HCT116 (cell line): ENCODE measurements around the gene ACP2.

Experiments
- CBX3 ChIP-seq: IDR thresholded peaks from 2 replicates; pipeline ENCODE4 v1.6.1; 2012; ENCODE audit warnings: low read depth
- EGR1 ChIP-seq: IDR thresholded peaks from 2 replicates; pipeline ENCODE4 v1.6.1; 2012; ENCODE audit warnings: low read depth
- JUND ChIP-seq: IDR thresholded peaks from 2 replicates; pipeline ENCODE4 v1.6.1; 2012
- POLR2A ChIP-seq: IDR thresholded peaks from 2 replicates; pipeline ENCODE4 v1.7.0; 2011; ENCODE audit warnings: borderline replicate concordance; ENCODE audit not compliant: insufficient read depth, insufficient read length; ENCODE audit errors: extremely low read depth
- POLR2AphosphoS5 ChIP-seq: IDR thresholded peaks from 2 replicates; pipeline ENCODE4 v1.6.1; 2011; ENCODE audit warnings: mild to moderate bottlenecking, low read depth, low read length, moderate library complexity
- RAD21 ChIP-seq: IDR thresholded peaks from 2 replicates; pipeline ENCODE4 v1.6.1; 2012; ENCODE audit warnings: low read depth, mild to moderate bottlenecking
- SIN3A ChIP-seq: IDR thresholded peaks from 2 replicates; pipeline ENCODE4 v1.6.1; 2012; ENCODE audit warnings: low read depth
- TF ChIP-seq, protein P1 (sequence below), 3 experiments: fragments of 200-600 bp in 1 of 3; sonication (generic) in 1 of 3; IDR thresholded peaks in 2 of 3; conservative IDR thresholded peaks in 1 of 3; 2 replicates each; pipeline ENCODE4 v1.5.1; 2012 to 2017; ENCODE audit warnings: low read depth in 2 of 3, low read length in 2 of 3, antibody characterized with exemption in 1 of 3, borderline replicate concordance in 1 of 3, control low read depth in 1 of 3, mild to moderate bottlenecking in 1 of 3, mixed read lengths in 1 of 3, mixed run types in 1 of 3, moderate library complexity in 1 of 3; ENCODE audit not compliant: insufficient read depth in 1 of 3
- TF ChIP-seq, protein P2 (sequence below): IDR thresholded peaks from 2 replicates; pipeline ENCODE4 v1.6.1; 2012; ENCODE audit warnings: low read depth

DNA sequence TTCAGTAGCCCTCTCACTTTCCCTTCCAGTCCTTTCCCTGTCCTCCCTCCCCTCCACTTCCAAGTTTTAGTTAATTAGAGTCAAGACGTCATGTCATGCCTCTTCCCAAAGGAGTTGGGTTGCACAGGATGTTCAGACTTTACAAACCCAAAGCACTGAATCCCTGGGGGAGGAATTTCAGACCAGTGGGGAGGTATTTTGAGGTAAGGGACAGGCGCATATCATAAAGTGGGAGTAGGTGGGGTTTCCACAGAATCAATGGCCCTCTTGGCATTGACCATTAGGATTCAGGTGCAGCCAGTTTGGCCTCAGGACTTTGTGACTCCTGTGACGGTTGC lies 733 bp upstream of the ACP2 start:
- TF ChIP-seq, protein P1, sequence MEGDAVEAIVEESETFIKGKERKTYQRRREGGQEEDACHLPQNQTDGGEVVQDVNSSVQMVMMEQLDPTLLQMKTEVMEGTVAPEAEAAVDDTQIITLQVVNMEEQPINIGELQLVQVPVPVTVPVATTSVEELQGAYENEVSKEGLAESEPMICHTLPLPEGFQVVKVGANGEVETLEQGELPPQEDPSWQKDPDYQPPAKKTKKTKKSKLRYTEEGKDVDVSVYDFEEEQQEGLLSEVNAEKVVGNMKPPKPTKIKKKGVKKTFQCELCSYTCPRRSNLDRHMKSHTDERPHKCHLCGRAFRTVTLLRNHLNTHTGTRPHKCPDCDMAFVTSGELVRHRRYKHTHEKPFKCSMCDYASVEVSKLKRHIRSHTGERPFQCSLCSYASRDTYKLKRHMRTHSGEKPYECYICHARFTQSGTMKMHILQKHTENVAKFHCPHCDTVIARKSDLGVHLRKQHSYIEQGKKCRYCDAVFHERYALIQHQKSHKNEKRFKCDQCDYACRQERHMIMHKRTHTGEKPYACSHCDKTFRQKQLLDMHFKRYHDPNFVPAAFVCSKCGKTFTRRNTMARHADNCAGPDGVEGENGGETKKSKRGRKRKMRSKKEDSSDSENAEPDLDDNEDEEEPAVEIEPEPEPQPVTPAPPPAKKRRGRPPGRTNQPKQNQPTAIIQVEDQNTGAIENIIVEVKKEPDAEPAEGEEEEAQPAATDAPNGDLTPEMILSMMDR (IDR thresholded peaks at IDR 0.05 in 2 of 3, conservative IDR thresholded peaks at IDR 0.05 in 1 of 3; ENCODE audit: borderline replicate concordance in 1 of 3, insufficient read depth in 1 of 3, low read depth in 2 of 3, low read length in 2 of 3) = 0 out of 6 replicates have a peak, but pooled peaks of 1 of the 3 experiments have one; percentile 4
- TF ChIP-seq RAD21 = no peak
- TF ChIP-seq SIN3A = no peak
- no peak for TF ChIP-seq JUND
- TF ChIP-seq EGR1 = no peak
- no peak for TF ChIP-seq POLR2A
- TF ChIP-seq, protein P2, sequence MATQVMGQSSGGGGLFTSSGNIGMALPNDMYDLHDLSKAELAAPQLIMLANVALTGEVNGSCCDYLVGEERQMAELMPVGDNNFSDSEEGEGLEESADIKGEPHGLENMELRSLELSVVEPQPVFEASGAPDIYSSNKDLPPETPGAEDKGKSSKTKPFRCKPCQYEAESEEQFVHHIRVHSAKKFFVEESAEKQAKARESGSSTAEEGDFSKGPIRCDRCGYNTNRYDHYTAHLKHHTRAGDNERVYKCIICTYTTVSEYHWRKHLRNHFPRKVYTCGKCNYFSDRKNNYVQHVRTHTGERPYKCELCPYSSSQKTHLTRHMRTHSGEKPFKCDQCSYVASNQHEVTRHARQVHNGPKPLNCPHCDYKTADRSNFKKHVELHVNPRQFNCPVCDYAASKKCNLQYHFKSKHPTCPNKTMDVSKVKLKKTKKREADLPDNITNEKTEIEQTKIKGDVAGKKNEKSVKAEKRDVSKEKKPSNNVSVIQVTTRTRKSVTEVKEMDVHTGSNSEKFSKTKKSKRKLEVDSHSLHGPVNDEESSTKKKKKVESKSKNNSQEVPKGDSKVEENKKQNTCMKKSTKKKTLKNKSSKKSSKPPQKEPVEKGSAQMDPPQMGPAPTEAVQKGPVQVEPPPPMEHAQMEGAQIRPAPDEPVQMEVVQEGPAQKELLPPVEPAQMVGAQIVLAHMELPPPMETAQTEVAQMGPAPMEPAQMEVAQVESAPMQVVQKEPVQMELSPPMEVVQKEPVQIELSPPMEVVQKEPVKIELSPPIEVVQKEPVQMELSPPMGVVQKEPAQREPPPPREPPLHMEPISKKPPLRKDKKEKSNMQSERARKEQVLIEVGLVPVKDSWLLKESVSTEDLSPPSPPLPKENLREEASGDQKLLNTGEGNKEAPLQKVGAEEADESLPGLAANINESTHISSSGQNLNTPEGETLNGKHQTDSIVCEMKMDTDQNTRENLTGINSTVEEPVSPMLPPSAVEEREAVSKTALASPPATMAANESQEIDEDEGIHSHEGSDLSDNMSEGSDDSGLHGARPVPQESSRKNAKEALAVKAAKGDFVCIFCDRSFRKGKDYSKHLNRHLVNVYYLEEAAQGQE = no peak
- TF ChIP-seq CBX3 = no peak
- TF ChIP-seq POLR2AphosphoS5 = no peak
